Cardiac septum (tissue), 1 donor: ENCODE results near the gene LMAN1L. TPM values are rescaled to one million over a fixed set of nuclear protein-coding genes. Genes with fewer than 3 reads are reported as not detected.

Experiments used
- DNase-seq: peaks from one replicate; pipeline ENCODE4 v3.0.0-alpha.2; 2020; ENCODE audit warnings: low spot score
- intact Hi-C: fragments of 100-400 bp; cut with DNase I; formaldehyde crosslinking; loops from one replicate; pipeline ENCODE4 v1.14.0; 2022
- total RNA-seq: library from RNA; stranded (reverse); fragmentation: NEBNext Ultra II Directional; extraction: Animal tissue kit (Norgen Biotek cat#: 25700); gene quantifications from one replicate; pipeline ENCODE4 v1.2.1, GENCODE V29; 2021
- donor health status: DM: no; HTN: no; CAD: no.

LMAN1L gene
- total RNA-seq, 1 donor from 2014 or later: 7.9 TPM

DNA sequence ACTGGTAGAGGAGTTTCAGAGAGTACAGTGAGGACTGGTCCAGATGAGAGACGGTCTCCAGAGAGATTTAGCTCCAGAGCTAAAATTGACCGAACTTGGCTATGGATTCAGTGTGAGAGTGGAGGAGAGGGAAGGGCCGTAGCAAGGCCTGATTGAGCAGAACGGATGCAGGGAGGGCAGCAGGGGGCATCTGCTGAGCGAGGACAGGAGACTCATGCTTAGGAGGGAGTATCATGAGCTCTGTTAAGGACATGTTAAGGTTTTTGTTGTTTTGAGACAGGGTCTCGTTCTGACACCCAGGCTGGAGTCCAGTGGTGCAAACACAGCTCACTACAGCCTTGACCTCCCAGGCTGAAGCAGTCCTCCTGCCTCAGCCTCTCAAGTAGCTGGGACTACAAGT, 7.7 kb upstream of the LMAN1L start:
- DNase-seq: no peak
- intact Hi-C loops: no loop called here

DNA sequence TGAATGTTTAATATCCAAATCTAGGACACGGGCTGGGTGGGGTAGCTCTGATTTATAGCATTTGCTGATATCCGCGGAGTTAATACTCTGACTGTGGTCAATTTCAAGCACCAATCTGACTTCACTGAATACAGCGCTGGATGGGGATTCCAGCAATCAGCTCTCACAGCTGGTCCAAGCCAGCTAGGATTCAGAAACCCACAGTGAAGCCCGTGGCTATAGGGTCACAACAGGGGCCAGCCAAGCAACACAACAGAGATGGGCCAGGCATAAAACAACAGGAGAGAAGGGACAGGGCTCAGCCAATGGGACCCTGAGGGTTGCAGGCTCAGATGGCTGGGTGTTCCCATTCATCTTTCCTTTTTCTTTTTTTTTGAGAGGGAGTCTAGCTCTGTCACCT, 5.4 kb upstream of the LMAN1L start:
- DNase-seq: no peak
- intact Hi-C loops: no loop called here

DNA sequence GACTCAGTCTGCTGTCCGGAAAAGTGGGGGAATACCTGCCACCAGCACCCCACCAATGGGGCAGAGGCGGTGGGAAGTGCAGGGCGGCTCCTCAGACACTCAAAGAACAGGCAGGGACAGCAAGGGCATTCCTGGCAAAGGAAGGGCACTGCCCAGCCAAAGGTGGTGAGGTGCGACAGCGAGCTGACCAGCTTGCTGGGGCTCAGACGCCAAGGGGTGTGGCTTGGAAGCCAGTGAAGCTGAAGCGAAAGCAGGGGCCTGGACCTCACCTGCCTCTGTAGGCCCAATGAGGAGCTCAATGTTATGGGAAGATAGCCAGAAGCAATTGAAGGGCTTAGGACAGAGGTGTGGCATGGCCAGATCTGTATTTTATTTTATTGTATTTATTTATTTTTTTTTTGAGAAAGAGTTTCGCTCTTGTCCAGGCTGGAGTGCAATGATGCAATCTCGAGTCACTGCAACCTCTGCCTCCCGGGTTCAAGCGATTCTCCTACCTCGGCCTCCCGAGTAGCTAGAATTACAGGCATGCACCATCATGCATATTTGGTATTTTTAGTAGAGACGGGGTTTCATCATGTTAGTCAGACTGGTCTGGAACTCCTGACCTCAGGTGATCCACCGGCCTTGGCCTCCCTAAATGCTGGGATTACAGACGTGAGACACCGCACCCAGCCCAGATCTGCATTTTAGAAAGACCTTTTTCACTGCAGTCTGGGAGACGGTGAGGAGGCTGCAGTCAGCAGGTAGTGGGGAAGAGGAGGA, 4.4 kb upstream of the LMAN1L start:
- DNase-seq: no peak
- intact Hi-C loops: no loop called here

DNA sequence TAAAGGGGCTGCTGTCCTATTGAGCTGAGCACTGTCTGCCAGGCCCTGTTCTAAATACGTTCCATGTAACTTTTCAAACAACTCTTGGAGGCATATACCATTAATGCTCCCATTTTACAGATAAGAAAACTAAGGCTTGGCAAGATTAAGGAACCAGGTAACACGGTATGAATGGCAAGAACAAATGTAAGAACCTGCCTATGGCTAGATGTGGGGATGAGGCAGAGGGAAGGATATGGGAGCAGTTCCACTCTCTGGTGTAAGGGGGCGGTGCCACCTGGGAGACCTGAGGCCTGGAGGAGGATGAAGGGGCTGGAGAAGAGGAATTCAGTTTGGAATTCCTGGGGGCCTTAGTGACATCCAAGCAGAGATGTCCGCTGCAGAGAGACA, 3.8 kb upstream of the LMAN1L start:
- intact Hi-C loops: no loop called here

DNA sequence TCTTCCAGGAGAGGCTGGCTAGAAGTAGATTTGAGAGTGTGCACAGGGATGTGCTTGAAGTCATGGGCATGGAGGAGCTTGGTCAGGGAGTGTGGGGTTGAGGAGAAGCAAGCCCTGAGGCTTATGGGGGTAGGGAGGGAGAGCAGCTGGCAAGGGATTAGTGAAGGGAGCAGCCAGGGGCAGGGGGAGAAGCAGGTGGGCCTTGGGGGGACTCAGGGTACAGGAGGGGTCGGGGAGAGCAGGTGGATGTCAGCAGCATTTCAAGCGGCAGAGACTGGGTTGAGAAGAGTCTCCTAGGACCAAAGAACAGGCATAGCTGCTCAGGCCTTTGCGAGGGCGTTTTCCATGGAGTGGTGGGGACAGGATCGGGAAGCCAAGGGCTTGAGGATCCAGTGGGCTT, 3.4 kb upstream of the LMAN1L start:
- no peak for DNase-seq
- intact Hi-C loops: no loop called here

More for the DNA sequence above, 3.8 kb upstream of the LMAN1L start:
- DNase-seq: no peak

DNA sequence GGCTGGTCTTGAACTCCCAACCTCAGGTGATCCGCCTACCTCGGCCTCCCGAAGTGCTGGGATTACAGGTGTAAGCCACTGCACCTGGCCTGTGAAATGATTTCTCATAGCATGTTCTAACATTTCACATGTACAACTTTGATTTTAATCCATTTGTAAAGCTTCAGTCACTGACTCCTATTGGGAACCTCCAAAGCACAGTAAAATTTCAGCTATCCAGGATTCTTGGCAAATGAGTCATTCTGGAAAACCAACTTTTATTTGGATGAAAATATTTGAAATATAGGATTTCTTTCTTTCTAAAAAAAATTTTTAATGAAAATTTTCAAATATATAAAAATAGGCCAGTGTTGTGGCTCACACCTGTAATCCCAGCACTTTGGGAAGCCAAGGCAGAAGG, 2.7 kb upstream of the LMAN1L start:
- DNase-seq: no peak
- intact Hi-C loops: no loop called here

DNA sequence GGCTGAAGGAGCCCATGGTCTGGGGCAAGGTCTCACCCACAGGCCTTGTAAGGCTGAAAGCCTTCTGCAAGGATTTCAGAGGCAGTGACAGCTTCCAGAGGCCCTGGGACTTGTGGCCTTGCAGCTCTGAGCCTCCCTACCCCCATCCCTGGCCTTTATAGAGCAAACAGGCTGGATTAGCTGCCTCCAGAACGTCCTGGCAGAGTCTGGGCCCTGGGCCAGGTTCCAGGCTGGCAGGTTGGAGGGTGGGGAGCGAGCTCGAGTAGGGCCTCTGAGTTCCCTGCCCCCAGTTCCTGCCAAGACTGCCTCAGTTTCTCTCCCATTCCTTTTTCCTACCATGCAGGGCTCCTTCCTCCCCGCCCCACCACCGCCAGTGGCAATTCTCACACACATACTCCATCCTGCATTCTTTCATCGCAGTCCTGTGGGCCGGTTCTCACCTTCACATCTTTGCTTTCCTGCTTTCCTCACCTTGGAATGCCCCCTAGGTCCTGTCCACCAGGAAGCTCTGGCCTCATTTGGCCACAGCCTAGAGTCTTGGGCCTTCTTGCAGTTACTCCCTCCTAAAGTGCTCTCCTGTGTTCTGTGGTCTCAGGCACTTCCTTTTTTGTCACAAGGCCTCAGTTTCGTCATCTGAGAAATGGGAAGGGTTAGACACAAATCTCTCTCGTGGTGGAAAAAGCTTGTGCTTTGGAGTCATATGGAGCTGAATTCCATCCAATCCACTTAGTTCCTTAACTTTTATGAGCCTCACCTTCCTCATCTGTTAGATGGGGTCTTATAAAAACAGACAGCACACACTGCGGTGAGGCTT, 2.7 kb downstream of the LMAN1L start:
- intact Hi-C loops: no loop called here
- no peak for DNase-seq

DNA sequence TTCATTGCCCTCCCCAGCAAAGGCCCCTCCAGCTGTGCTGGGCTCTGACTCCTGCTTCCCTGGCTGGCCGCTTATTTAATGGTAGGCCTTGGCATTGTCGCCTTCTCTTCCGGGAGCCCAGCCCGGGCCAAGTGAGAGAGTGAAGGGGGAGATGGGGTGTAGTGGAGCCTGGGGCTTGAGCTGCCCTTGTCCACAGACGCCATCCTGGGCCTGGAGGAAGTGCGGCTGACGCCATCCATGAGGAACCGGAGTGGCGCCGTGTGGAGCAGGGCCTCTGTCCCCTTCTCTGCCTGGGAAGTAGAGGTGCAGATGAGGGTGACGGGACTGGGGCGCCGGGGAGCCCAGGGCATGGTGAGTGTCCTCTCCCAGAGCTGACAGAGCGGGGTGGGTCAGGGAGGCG, 3.3 kb downstream of the LMAN1L start:
- intact Hi-C loops: no loop called here
- DNase-seq: no peak

DNA sequence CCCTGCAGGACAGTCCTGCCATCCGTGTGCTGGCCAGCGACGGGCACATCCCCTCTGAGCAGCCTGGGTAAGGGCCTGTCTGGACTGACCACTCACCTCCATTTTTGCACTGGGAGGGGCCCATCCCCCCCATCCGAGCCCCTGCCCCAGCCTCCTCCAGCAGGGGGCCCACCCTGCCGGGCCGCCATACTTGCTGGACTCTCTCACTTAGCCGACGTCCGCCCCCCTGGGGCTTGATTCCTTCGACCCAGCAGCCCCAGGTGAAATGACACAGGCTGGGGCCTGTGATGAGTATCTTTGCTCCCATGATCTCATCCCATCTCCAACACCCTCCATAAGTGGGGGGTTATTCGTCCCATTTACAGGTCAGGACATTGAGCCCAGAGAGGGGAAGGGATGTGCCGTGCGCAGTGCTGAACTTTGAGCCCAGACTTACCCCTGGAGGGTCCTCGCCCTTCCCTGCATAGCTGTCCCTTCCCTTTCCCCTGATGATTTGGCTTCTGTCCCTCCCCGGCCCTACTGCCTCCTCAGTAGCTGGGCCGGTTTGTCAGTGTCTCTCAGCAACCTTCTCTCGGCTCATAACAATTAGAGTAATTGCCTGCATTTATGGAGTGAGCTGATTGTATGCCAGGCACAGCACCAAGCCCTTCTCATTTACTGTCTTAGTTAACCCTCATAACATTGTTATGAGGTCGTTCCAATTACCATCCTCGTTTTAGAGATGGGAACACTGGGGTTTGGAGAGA, 4.2 kb downstream of the LMAN1L start:
- DNase-seq: no peak

DNA sequence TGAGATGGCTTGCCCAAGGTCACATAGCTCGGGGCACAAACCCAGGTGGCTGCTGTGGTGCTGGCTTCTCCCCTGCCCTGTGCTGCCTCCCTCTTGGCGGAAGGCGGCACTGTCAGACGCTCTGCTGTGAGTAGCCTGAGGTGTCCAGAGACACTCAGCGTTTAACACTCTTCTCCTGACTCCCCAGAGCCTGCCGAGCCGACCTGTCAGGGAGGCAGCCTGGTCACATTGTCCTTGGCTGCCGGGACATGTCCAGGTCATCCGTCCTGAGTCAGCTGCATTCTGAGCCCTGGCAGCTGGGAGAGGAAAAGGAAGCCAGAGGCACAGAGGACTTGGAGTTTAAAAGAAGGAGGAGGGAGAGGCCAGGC, 4.7 kb downstream of the LMAN1L start:
- no peak for DNase-seq
- intact Hi-C loops: no loop called here

More for the DNA sequence above, 4.2 kb downstream of the LMAN1L start:
- intact Hi-C loops: no loop called here

DNA sequence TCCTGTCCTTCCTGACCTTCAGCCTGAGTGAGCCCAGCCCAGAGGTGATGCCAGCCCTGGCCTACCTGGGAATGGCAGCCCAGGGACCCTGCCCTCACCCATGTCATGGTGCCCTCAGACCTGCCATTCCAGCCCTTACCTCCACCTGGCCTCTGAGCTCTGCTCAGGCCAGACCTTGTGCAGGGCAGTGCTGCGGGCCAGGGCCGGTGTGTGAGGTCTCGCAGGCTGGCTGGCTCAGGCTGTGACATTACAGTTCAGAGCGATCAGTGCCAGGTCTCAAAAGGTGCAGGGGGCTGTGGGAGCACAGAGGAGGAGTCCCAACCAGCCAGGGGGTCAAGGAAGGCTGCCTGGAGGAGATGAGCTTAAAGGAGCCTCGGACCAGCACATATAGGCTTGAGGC, 7.4 kb downstream of the LMAN1L start:
- DNase-seq: no peak
- intact Hi-C loops: no loop called here

DNA sequence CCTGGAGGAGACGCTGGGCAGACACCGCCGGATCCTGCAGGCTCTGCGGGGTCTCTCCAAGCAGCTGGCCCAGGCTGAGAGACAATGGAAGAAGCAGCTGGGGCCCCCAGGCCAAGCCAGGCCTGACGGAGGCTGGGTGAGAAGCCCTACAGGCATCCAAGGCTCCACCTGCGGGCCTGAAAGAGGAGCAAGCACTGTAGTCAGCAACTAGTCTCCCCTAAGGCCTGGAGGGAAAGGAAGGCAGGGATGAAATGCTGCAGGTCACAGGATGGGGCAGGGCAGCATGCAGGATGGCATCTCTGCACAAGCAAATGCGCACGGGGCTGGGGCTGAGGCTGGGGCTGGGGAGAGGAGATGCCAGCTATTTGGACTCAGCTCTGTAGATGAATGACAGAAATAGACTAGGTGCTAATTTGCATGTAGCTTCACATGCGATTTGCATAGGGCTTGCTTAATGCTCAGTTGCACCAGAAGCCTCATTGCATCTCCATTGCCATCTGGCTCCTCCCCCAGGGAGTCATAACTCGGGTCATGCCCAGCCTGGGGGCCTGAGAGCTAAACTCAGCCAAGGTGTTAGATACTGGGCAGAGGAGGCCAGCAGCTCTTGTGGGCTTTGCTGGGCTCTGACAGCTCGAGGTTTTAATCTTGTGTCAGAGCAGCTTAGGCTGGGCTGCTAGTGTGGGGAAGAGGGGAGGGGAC, 8.6 kb downstream of the LMAN1L start:
- no peak for DNase-seq
- intact Hi-C loops: no loop called here

DNA sequence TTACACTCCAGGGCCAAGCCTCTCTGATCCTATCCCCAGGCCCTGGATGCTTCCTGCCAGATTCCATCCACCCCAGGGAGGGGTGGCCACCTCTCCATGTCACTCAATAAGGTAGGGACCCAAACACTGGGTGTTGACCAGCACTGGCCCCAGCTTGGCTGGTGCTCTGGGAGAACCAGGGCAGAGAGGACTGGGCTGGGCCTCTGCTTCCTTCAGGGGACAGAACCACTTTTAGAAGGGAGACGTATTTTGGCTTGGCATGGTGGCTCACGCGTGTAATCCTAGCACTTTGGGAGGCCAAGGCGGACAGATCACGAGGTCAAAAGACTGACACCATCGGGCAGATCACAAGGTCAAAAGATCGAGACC, 9.1 kb downstream of the LMAN1L start:
- intact Hi-C loops: no loop called here

DNA sequence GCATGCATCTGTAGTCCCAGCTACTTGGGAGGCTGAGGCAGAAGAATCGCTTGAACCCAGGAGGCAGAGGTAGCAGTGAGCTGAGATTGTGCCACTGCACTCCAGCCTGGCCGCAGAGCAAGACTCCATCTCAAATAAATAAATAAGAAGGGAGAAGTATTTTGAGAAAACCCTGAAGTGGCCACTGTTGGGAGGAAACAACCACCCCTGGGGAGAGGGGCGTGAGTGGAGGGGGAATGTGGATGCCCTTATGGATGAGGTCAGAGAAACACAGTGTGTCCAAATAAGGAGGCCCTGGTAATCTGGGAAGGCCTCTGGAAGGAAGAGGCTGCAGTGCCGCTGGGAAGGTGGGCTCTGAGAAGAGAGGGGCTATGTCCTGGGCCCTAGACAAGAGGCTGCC, 9.6 kb downstream of the LMAN1L start:
- DNase-seq: no peak

More for the DNA sequence above, 9.1 kb downstream of the LMAN1L start:
- no peak for DNase-seq

DNA sequence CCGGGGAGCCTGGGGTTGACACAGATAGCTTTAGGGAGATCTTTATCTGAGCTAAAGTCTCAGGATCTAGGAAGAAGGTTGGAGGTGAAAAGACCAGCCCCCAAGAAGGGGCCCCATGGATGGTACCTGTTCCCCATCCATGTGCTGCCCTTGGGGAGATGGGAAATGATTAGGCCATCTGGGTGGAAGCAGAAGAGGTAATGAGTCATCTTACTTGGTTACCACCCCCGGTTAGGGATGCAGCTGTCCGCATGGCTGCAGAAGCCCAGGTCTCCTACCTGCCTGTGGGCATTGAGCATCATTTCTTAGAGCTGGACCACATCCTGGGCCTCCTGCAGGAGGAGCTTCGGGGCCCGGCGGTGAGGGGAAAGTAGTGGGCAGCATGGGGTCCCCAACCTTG, 10.7 kb downstream of the LMAN1L start:
- DNase-seq: no peak
- intact Hi-C loops: no loop called here

More for the DNA sequence above, 9.6 kb downstream of the LMAN1L start:
- intact Hi-C loops: no loop called here

DNA sequence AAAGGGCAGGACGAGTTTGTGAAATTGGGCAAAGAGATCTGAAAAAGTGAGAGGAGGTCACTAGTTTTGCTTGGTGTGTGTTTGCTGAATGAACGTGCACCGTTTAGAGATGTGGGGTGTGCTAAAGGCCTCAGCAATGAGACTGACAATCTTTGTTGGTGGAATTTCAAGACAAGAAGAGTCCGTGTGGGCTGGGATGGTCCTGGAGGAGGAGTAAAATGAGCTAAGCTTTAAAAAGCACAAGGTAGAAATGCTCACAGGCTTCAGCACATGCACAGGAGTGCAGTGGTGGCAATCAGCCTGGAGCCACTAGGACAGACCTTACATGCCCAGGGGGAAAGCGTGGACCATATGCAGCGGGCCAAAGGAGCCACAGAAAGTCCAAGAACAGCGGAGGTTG, 12.3 kb downstream of the LMAN1L start:
- intact Hi-C loops: no loop called here

DNA sequence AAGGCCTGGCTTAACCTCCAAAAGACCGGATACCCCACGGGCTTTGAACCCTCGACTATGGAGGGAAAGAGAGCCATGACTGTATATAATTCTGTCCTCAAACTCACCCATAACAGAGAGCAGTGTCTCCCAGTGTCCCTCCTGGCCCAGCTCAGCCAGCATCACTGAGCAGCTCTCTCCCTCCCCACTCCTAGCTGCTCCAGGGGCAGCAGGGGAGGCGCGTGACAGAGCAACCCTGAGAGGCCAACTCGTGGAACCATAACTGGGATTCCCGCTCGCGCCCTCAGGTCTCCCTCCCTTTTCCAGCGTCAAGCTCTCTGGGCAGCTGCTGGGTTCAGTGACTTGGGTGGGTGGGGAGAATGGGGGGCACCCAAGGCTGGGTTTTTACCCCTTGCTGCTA, 13.2 kb downstream of the LMAN1L start:
- intact Hi-C loops: no loop called here
- DNase-seq: no peak

More for the DNA sequence above, 12.3 kb downstream of the LMAN1L start:
- DNase-seq: no peak

DNA sequence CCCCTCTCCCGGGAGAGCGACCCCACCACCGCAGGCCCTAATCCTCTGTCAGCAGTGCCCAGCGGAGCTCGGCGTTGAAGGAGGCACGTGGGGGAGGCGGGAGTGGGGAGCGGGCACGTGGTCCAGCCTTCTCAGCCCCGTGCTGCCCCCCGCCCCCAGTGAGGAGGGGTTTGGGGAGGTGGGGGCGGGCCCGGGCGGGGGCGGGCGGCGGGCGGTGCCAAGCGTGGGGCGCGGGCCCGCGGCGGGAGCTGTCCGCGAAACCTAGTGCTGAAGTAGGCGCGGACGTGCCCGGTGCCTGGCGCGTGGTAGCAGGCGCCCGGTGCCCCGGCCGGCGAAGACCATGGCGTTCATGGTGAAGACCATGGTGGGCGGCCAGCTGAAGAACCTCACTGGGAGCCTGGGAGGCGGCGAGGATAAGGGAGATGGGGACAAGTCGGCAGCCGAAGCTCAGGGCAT, 13.8 kb downstream of the LMAN1L start, which contains the start of gene CPLX3:
Gene CPLX3 (plus strand): TSS at position 264 of the 456 bp plus-strand sequence. CDS start 77 bp downstream, at position 341.
- no peak for DNase-seq
- intact Hi-C loops: no loop called here

DNA sequence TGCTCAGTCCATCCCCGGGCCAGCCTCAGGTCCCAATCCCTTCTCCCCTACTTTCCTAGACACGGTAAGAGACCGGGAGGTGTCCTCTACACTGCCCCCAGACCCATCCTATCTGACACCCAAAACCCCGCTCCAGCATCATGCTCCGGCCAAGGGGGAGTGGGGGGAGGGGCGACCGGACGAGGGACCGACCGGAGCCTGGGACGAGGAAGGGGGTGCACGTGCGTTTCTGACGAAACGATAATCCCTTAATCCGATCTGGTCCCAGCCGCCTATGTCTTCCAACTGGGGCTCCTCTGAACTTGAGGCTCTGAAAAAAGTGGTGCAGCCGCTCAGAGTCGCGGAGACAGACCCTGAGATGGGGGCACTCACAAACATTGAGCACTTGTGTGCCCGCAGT, 14.3 kb downstream of the LMAN1L start:
- no peak for DNase-seq
- intact Hi-C loops: no loop called here

DNA sequence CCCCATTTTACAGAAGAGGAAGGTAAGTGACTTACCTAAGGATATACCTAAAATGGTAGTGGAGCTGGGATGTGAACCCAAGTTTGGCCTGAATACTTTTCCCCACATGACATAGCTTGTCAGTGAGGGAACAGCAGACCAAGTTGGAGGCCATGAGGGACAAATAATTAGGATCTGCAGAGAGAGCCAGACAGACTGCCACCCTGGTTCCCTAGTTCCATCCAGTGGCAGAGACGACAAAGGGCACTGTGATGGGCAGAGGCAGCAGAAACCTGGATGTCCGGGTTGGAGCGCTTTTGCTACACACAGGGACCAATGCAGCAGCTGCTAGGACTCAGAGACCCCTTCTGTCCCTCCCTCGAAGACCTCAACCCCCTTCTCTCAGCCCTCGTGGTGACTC, 15.0 kb downstream of the LMAN1L start:
- no peak for DNase-seq
- intact Hi-C loops: no loop called here
